ENCODE measurements around the gene AMZ1. TPM values are rescaled to one million over a fixed set of nuclear protein-coding genes. Genes with fewer than 3 reads are reported as not detected.

The AMZ1 gene
- total and polyA plus RNA-seq, 2 experiments from 2014 or later, result 3.4 to 5.9 TPM

GRCh38 chr7:2763597-2763996 lies 75.6 kb downstream of the AMZ1 start:
- H3K4me2 ChIP-seq (ENCODE audit: unreplicated experiment), result peak overlapping the region; percentile 43
- H3K9ac ChIP-seq, result peak overlapping the region; percentile 59
- no peaks in the 10 kb centered on the region for H3K27me3 ChIP-seq (replicated peaks; ENCODE audit: insufficient read depth)
- 67 to 77% methylated on average over 6 of the region's 6 CpGs for WGBS, 2 experiments (ENCODE audit: low coverage in 1 of 2, low lambda C conversion rate in 2 of 2, missing lambda C conversion rate in 2 of 2)
- peaks cover 10% of the 10 kb centered on the region for H3F3A ChIP-seq (ENCODE audit: insufficient read depth)
- DNase-seq, result no peak
- in situ Hi-C loops (cut with MboI), result no loop called here
- peaks cover 34% of the 10 kb centered on the region for H3K4me1 ChIP-seq (ENCODE audit: insufficient read depth)
- H4K20me1 ChIP-seq (ENCODE audit: insufficient read depth), result no peaks in the 10 kb centered on the region
- H3K36me3 ChIP-seq (ENCODE audit: low read depth), result no peaks in the 10 kb centered on the region
- no peaks in the 10 kb centered on the region for H3K9me2 ChIP-seq (ENCODE audit: insufficient read depth)
- no peak for TF ChIP-seq EZH2 (IDR thresholded peaks at IDR 0.05; ENCODE audit: insufficient read depth, poor library complexity, severe bottlenecking)
- TF ChIP-seq EZH2phosphoT487 (IDR thresholded peaks at IDR 0.05; ENCODE audit: insufficient read depth, low read depth), result no peak
- H2AFZ ChIP-seq, result peak overlapping the region; percentile 30; the same call in 1 of the 2 replicates
- H3K4me3 ChIP-seq, result peak overlapping the region; percentile 41
- H3K79me2 ChIP-seq (ENCODE audit: insufficient read depth), result peaks cover 60% of the 10 kb centered on the region
- peak overlapping the region; percentile 74 for H3K27ac ChIP-seq
- no peaks in the 10 kb centered on the region for H3K9me3 ChIP-seq (ENCODE audit: low read depth)

- DNase-seq, result no peak
- no peak overlapping the region for H3K27ac ChIP-seq
These were observed 76.6 kb downstream of the AMZ1 start for GRCh38 chr7:2764621-2765020.

More at GRCh38 chr7:2764621-2765020, 76.6 kb downstream of the AMZ1 start:
- Histone ChIP-seq H3K9me2 (ENCODE audit: insufficient read depth) (no peaks in the 10 kb centered on the region), H3K9me3 (ENCODE audit: low read depth) (no peaks in the 10 kb centered on the region), H3K4me2 (ENCODE audit: unreplicated experiment) (no peak overlapping the region), H3K9ac (no peak overlapping the region), H3K27me3 (replicated peaks; ENCODE audit: insufficient read depth) (no peaks in the 10 kb centered on the region), H3K36me3 (ENCODE audit: low read depth) (no peaks in the 10 kb centered on the region), H3K4me3 (no peak overlapping the region), H2AFZ (no peak overlapping the region), H4K20me1 (ENCODE audit: insufficient read depth) (no peaks in the 10 kb centered on the region), H3F3A (ENCODE audit: insufficient read depth) (peaks cover 1% of the 10 kb centered on the region; the same call in 1 of the 2 replicates), H3K4me1 (ENCODE audit: insufficient read depth) (peaks cover 25% of the 10 kb centered on the region), H3K79me2 (ENCODE audit: insufficient read depth) (peaks cover 64% of the 10 kb centered on the region)
- TF ChIP-seq EZH2 (IDR thresholded peaks at IDR 0.05; ENCODE audit: insufficient read depth, poor library complexity, severe bottlenecking), result no peak
- 98 to 99% methylated on average over 10 to 11 of the region's 11 CpGs for WGBS, 2 experiments (ENCODE audit: low coverage in 1 of 2, low lambda C conversion rate in 2 of 2, missing lambda C conversion rate in 2 of 2)
- in situ Hi-C loops (cut with MboI), result no loop called here

Other genes with a start within 250 kb of the AMZ1 start
- not detected in 2 replicates for gene GRIFIN, start 211.8 kb upstream of the AMZ1 start, total RNA-seq (2014; rRNA removed; shearing (Covaris generic))
- gene GRIFIN, start 211.8 kb upstream of the AMZ1 start, polyA plus RNA-seq (2016; fragmentation: Nextera tagmentation; extraction: Ambion mirVana), result not detected in 2 replicates
- 2.0 and 3.6 TPM in 2 replicates for gene LFNG, start 168.4 kb upstream of the AMZ1 start, total RNA-seq (2014; rRNA removed; shearing (Covaris generic))
- 0.18 and 0.19 TPM in 2 replicates for gene LFNG, start 168.4 kb upstream of the AMZ1 start, polyA plus RNA-seq (2016; fragmentation: Nextera tagmentation; extraction: Ambion mirVana)
- 37.9 and 39.7 TPM in 2 replicates for gene BRAT1, start 132.7 kb upstream of the AMZ1 start, total RNA-seq (2014; rRNA removed; shearing (Covaris generic))
- 28.6 and 32.4 TPM in 2 replicates for gene BRAT1, start 132.7 kb upstream of the AMZ1 start, polyA plus RNA-seq (2016; fragmentation: Nextera tagmentation; extraction: Ambion mirVana)
- 14.9 and 24.4 TPM in 2 replicates for gene IQCE, start 129.2 kb upstream of the AMZ1 start, total RNA-seq (2014; rRNA removed; shearing (Covaris generic))
- gene IQCE, start 129.2 kb upstream of the AMZ1 start, polyA plus RNA-seq (2016; fragmentation: Nextera tagmentation; extraction: Ambion mirVana), result 12.1 and 14.7 TPM in 2 replicates
- gene TTYH3, start 56.2 kb upstream of the AMZ1 start, total RNA-seq (2014; rRNA removed; shearing (Covaris generic)), result 25.3 and 33.6 TPM in 2 replicates
- 43.5 and 46.0 TPM in 2 replicates for gene TTYH3, start 56.2 kb upstream of the AMZ1 start, polyA plus RNA-seq (2016; fragmentation: Nextera tagmentation; extraction: Ambion mirVana)
- gene GNA12, start 156.1 kb downstream of the AMZ1 start, total RNA-seq (2014; rRNA removed; shearing (Covaris generic)), result 13.8 and 24.3 TPM in 2 replicates
- gene GNA12, start 156.1 kb downstream of the AMZ1 start, polyA plus RNA-seq (2016; fragmentation: Nextera tagmentation; extraction: Ambion mirVana), result 11.2 and 11.5 TPM in 2 replicates